GM19099 (cell line): ENCODE results near the gene SKAP1.

Source experiments
- POLR2A ChIP-seq: IDR thresholded peaks from 3 replicates; pipeline ENCODE4 v1.6.1; 2011; ENCODE audit warnings: low read depth; ENCODE audit not compliant: insufficient read length; ENCODE audit errors: extremely low read depth

Gene SKAP1

GRCh38 chr17:48239603-48239995, 190.4 kb downstream of the SKAP1 start:
- no peak for TF ChIP-seq POLR2A

GRCh38 chr17:48238933-48239602, 190.9 kb downstream of the SKAP1 start:
- TF ChIP-seq POLR2A = no peak

GRCh38 chr17:48237456-48237855, 192.6 kb downstream of the SKAP1 start:
- no peak for TF ChIP-seq POLR2A

- TF ChIP-seq POLR2A = no peak
Measured at GRCh38 chr17:48236681-48237134, 193.3 kb downstream of the SKAP1 start.

GRCh38 chr17:48234922-48235321, 195.1 kb downstream of the SKAP1 start:
- TF ChIP-seq POLR2A = no peak

GRCh38 chr17:48231995-48232959, 197.7 kb downstream of the SKAP1 start:
- no peak for TF ChIP-seq POLR2A

GRCh38 chr17:48229936-48230335, 200.1 kb downstream of the SKAP1 start:
- no peak for TF ChIP-seq POLR2A

- no peak for TF ChIP-seq POLR2A
Measured at GRCh38 chr17:48228720-48229119, 201.3 kb downstream of the SKAP1 start.

GRCh38 chr17:48225725-48226567, 204.1 kb downstream of the SKAP1 start:
- TF ChIP-seq POLR2A = no peak

- TF ChIP-seq POLR2A = no peak
Measured at GRCh38 chr17:48223945-48224344, 206.1 kb downstream of the SKAP1 start.

- TF ChIP-seq POLR2A = no peak
Measured at GRCh38 chr17:48219617-48220016, 210.4 kb downstream of the SKAP1 start.

GRCh38 chr17:48215583-48216139, 214.4 kb downstream of the SKAP1 start:
- TF ChIP-seq POLR2A = no peak

GRCh38 chr17:48213797-48214196, 216.2 kb downstream of the SKAP1 start:
- no peak for TF ChIP-seq POLR2A

- TF ChIP-seq POLR2A = no peak
Measured at GRCh38 chr17:48211787-48212186, 218.2 kb downstream of the SKAP1 start.

GRCh38 chr17:48211011-48211410, 219.0 kb downstream of the SKAP1 start:
- no peak for TF ChIP-seq POLR2A
